Jurkat, Clone E6-1 (cell line): ENCODE results near the gene TSNAXIP1.
"Not testable (repeated sequence)": the region's sequence is repeated elsewhere in the genome, so short reads cannot be mapped to it uniquely, and the experiment has no call there.

Experiments used
- DNase-seq: peaks from one replicate; pipeline ENCODE4 v3.0.0-alpha.2; 2011; ENCODE audit warnings: low read depth, low spot score
- H3K4me3 ChIP-seq: 2 replicates; pipeline ENCODE4 v1.5.1; 2011; ENCODE audit warnings: mild to moderate bottlenecking, low read length, control low read depth, moderate library complexity

TSNAXIP1 gene

DNA sequence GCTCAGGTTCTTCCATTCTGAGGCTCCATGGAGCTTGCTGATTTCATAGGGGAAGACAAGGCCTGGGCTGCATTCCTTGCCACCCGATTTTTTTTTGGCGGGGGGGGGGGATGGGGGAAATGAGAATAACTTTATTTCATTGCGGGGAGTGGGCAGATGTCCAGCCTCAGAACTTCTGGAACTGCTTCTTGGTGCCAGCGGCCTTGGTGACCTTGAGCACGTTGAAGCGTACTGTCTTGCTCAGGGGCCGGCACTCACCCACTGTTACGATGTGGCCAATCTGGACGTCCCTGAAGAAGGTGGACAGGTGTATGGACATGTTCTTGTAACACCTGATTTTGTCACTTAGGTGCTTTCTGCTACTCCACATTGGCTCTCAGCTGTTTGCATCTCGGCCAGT, 49.1 kb downstream of the TSNAXIP1 start:
- H3K4me3 ChIP-seq, result no peak overlapping the region
- no peak for DNase-seq

DNA sequence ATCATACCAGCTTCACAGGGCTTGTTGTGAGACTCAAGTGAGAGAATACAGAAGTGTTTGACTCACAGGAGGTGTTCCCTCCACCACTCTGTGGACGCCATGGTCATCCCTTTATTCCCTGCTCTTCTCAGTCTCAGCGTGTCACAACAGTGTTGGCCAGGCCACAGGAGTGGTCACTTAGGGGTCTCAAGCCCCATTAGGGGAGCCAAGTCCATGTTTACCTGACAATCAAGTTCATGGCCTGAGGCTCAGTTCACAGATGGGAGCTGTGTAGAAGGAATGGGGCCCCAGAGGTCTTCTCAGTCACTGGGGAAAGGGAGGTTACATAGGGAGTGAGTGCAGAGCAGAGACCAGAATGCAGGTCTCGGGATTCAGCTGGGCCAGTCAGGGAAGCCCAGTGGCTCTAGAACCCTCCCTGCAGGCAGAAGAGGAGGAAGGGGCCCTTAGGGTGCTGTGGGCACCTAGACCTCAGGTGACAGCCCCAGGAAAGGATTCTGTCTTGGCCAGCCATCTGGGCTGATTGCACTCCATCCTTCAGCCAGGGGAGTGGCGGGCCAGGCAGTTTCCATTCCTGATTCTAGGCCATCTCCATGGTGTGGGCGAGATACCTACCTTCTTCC, 50.3 kb downstream of the TSNAXIP1 start:
- no peak overlapping the region for H3K4me3 ChIP-seq
- DNase-seq, result no peak

GRCh38 chr16:67857547-67858233, 51.0 kb downstream of the TSNAXIP1 start:
- no peak overlapping the region for H3K4me3 ChIP-seq
- no peak for DNase-seq

GRCh38 chr16:67858500-67858899, 51.8 kb downstream of the TSNAXIP1 start:
- no peak for DNase-seq
- no peak overlapping the region for H3K4me3 ChIP-seq

DNA sequence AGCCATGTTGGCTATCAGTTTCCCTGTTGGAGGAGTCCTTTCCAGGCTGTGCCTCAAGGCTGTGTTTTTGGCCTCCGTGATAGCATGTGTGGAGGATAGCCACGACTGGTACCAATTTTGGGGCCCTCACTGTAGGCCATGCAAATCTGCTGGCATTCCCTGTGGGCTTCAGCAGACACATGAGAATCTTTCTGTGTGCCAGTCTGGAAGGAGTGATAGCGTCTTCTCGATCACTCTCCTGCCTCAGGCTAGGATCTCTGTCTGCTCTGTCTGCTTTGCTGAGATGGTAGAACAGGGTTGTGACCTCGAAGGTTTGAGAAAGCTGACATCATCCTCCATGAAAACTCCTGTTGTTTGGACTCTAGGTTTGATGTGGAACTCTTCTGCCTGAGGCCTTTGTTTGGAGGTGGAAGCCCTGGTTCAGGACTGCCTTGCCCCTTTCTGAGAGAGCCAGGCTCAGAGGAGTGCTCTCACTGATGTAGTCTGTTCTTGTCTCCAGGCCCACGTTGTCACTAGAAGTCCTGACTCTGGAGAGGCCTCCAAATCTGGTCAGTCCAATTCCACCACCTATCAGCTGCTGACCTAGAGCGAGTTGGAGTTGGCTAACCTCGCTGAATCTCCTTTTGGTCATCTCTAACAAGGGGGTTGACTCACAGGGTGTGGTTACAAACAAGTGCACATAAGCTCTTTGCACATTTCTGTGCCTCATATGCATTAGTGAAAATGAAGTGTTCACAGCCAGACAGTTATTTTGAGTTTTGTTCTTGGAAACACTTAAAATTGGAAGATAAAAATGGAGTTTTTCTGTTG, 54.1 kb downstream of the TSNAXIP1 start:
- no peak for DNase-seq
- no peak overlapping the region for H3K4me3 ChIP-seq

DNA sequence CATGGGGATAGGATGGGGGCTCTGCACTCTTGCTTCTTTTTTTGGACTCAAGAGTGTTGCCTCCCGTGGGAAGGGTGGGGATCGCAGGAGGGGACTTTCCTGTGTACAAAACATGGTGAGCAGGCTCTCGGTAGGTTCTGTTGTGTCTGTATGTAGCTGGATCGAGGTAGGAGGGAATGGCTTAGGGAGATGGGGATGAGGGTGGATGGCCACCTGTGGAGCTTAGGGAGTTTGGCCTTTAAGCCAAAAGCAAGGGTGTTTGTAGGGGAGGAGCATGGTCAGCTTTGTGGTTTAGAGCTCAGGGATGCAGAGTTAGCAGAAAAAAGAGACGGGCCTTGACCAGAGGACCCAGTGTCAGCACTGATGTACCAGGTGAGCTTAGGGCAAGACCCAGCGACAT, 55.2 kb downstream of the TSNAXIP1 start:
- DNase-seq, result no peak
- H3K4me3 ChIP-seq, result no peak overlapping the region

- no peak overlapping the region for H3K4me3 ChIP-seq
- no peak for DNase-seq
Observed at GRCh38 chr16:67862623-67863583, 56.2 kb downstream of the TSNAXIP1 start.

DNA sequence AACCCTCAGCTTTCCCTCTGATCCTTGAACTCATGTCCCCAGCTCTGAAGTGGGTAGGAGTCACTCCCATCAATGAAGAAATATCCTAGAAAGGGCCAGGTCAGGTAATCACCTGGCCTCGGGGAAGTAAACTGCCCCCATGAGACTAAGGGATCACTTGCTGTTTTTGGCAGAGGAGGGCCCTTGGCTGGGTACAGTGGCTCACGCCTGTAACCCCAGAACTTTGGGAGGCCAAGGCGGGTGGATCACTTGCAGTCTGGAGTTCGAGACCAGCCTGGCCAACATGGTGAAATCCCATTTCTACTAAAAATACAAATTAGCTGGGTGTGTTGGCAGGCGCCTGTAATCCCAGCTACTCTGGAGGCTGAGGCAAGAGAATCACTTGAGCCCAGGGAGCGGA, 57.4 kb downstream of the TSNAXIP1 start:
- DNase-seq, H3K4me3 ChIP-seq: not testable (repeated sequence)

- no peak overlapping the region for H3K4me3 ChIP-seq
- no peak for DNase-seq
Observed at GRCh38 chr16:67864594-67864993, 57.9 kb downstream of the TSNAXIP1 start.

- no peak overlapping the region for H3K4me3 ChIP-seq
- DNase-seq, result no peak
Observed at GRCh38 chr16:67865318-67865717, 58.6 kb downstream of the TSNAXIP1 start.

DNA sequence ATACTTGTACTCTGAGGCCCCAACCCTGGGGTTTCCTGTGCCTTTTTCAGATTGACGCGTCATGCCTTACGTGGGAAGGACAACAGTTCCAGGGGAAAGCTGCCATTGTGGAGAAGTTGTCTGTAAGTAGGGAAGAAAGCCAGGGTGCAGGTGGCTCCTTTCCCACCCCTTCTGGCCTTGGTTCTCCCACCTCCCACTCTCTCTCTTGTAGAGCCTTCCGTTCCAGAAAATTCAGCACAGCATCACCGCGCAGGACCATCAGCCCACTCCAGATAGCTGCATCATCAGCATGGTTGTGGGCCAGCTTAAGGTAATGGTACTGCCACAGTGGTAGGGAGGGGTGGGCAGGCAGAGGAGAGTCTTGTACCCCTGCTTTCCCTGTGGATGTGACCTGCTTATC, 61.6 kb downstream of the TSNAXIP1 start:
- H3K4me3 ChIP-seq, result no peak overlapping the region
- DNase-seq, result no peak

GRCh38 chr16:67869653-67870052, 63.0 kb downstream of the TSNAXIP1 start:
- H3K4me3 ChIP-seq, result no peak overlapping the region
- DNase-seq, result no peak

DNA sequence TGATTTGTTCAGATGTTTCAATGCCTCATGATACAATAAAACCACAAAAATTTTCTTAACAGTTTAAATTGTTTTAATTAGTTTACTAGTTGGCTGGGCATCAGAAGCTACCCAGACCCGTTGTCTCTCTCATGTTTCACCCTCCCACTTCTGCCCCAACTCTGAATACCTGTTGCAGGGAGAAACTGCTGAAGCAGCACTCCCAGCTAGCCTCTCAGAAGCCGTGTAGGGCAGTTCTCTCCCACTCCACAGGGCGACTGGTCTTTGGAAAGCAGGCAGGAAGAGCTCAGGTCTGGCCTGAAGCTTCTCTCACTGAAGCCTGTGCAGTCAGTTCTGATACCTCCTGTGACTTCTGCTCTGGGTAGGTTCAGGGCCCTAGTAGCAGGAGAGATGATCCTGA, 64.6 kb downstream of the TSNAXIP1 start:
- no peak for DNase-seq
- H3K4me3 ChIP-seq, result no peak overlapping the region

DNA sequence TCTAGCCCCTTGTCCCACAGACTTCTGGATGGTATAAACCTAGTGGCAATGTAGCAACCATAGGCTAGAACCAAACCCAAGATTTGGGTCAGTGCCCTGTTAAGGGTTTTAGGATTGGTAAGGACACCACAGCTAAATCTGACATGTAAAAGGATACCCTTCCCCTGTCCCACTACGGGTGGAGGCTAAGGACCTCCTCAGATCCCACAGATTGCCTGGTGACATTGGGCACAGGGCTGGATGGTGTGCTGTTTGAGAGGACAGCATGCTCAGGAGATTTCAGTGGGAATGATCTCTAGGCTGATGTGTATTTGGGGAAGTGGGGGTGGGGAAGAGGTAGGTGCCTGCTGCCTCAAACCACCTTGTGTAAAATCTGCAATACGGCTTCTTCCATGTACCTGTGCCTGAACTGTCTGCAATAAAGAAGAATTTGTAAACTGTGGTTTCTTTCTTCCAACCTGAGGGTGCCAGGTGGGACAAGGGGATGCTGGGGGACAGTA, 65.5 kb downstream of the TSNAXIP1 start:
- peak overlapping the region; percentile 77 for H3K4me3 ChIP-seq
- DNase-seq, result no peak

DNA sequence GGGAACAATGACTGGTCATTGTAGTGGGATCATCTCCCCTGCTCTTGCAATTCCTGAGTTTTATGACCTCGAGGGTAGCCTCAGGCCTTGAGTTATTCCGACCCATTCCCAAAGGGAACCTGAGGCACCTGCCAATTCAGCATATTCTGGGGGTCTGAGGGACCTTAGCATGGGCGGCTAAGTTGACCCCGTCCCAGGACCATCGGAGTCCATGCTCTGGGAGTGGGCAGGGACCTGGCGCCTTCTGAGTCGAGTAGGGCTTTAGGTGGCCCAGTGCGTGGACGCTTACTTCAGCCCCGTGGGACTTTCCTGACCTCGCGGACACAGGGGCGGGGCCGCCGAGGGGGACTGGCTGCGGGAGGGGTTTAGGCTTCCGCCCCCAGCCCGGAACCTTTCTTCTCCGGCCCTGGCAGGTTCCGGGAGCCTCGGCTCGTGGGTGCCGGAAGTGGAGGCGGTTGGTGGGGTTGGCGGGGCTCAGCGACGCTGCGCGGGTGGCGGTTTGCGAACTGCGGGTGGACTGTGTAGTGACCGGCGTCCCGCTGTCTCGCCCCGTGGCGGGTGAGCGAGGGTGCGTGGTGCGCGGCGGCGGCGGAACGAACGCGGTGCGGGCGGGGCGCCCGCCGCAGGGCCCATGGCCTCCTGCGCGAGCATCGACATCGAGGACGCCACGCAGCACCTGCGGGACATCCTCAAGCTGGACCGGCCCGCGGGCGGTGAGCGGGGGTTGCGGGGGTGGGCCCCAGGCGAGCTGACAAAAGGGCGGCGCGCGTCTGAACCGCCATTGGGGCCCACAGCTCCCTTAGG, 66.1 kb downstream of the TSNAXIP1 start, which contains the start of gene EDC4:
TSS of gene EDC4 (plus strand) at position 422 of the 804 bp plus-strand sequence. CDS start at position 632, 210 bp downstream.
- peak within 1 kb of the TSS; percentile 77 for H3K4me3 ChIP-seq
- DNase-seq, result peak; percentile 62

DNA sequence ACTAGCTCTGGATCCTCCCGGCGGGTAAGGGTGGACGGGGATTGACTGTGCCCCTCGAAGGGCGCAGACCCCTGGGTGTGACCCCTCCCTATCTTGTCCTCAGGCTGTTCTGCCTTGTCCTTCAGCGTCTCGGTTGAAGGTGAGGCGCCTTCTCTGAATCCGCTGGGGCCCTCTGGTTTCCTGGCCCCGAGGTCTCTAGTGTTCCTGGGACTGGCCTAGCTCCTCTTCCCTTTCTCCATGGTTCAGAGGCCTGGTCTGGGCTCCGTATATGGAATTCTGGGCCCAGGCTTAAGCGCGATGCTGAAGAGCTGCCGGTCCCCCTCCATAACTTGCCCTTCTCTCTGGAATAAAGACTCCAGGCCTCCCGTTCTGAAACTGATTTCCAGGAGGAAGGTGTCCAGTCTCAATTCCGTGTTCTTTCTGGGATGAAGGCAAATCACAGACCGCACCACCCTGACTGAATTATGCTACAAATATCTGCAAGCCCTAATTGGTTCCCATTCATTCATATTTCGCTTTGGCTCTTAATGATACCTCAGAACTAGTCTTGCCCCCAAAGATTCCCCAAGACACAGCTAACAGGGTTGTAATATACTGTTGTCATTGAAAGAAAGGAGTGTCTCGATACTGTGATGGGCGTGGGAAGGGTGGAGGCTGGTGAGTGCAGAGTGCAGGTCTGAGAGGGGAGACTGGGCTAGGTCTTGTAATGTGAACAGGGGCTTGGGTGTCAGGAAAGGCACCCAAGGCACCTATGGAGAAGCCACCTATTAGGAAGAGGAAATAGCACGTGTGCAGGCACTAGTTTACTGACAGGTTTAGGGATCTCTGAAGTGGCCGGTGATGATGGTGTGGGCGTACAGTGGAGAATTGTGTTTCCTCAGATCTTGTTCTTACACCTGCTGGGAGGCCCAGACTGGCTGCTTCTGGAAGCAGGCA, 67.0 kb downstream of the TSNAXIP1 start:
- DNase-seq, result no peak
- H3K4me3 ChIP-seq, result peak overlapping the region; percentile 77

DNA sequence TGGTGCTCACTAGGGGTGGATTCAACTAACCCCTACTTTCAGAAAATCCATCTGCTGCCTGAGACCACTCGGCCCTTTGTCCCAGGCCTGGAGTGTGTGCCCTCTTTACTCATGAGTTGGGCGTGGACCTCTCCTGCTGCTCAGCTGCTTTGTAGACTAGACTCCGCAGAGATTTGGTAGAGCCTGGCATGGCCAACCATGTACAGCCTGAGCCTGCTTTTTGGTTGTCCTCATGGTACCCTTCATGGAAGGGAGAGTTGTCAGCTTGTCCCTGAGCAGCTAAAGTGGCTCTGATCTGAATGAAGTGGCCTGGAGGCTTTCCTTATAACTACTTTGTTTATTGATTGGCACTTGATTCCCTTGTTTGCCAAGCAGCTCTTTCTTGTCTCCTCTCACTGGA, 67.7 kb downstream of the TSNAXIP1 start:
- DNase-seq, result no peak
- H3K4me3 ChIP-seq, result peak overlapping the region; percentile 77
